ENCODE data around the gene CAPRIN2. TPM values are rescaled to one million over a fixed set of nuclear protein-coding genes. Genes with fewer than 3 reads are reported as not detected.

The CAPRIN2 gene
- polyA plus RNA-seq, 3 donors: 1.4 to 10.3 (median 2.0) TPM

GRCh38 chr12:30719060-30719459 lies 35.7 kb downstream of the CAPRIN2 start:
- Mint-ChIP-seq H3K27me3 (ENCODE audit: low read depth in 3 of 3) (no peaks in the 10 kb centered on the region), H3K4me1 (no peaks in the 10 kb centered on the region), H3K4me3 (no peak overlapping the region), H3K27ac (no peak overlapping the region), H3K9me3 (no peaks in the 10 kb centered on the region), H3K36me3 (peaks cover 47 to 54% of the 10 kb centered on the region in 2 donors)
- Histone ChIP-seq H3K9ac (ENCODE audit: insufficient read depth, low read length, poor library complexity, severe bottlenecking) (no peak overlapping the region), H3K27me3 (ENCODE audit: control insufficient read depth in 2 of 2, insufficient read depth in 2 of 2, low read length in 2 of 2) (no peaks in the 10 kb centered on the region), H3K9me3 (replicated peaks in 1 of 2; ENCODE audit: control insufficient read depth in 1 of 2, insufficient read depth in 1 of 2, low read length in 2 of 2) (no peaks in the 10 kb centered on the region), H3K36me3 (replicated peaks in 1 of 2; ENCODE audit: control insufficient read depth in 1 of 2, insufficient read depth in 2 of 2, low read length in 2 of 2) (peaks cover 10 to 69% of the 10 kb centered on the region in 2 donors), H4K20me1 (ENCODE audit: insufficient read depth, low read length) (no peaks in the 10 kb centered on the region), H3K27ac (ENCODE audit: low read depth in 1 of 2, low read length in 2 of 2) (no peak overlapping the region), H2AFZ (ENCODE audit: insufficient read depth, low read depth, low read length, poor library complexity, severe bottlenecking) (no peak overlapping the region), H3K4me2 (replicated peaks; ENCODE audit: extremely low read depth, low read length, poor library complexity, severe bottlenecking) (no peak overlapping the region), H3K4me1 (ENCODE audit: control insufficient read depth in 1 of 2, insufficient read depth in 2 of 2, low read length in 2 of 2) (no peaks in the 10 kb centered on the region), H3K4me3 (replicated peaks in 1 of 3; ENCODE audit: low read depth in 2 of 3, low read length in 3 of 3) (no peak overlapping the region), H3K79me2 (ENCODE audit: insufficient read depth, low read length) (no peaks in the 10 kb centered on the region)
- no peak for TF ChIP-seq CTCF (IDR thresholded peaks at IDR 0.05)
- intact Hi-C loops (cut with micrococcal nuclease): no loop called here
- DNase-seq: no peak
- WGBS (ENCODE audit: insufficient coverage): no CpG with 5 or more reads among the region's 1 CpG

- no peaks in the 10 kb centered on the region for H3K9me3 ChIP-seq (replicated peaks in 1 of 2; ENCODE audit: control insufficient read depth in 1 of 2, insufficient read depth in 1 of 2, low read length in 2 of 2)
- H2AFZ ChIP-seq (ENCODE audit: insufficient read depth, low read depth, low read length, poor library complexity, severe bottlenecking): no peak overlapping the region
- H3K27me3 Mint-ChIP-seq (ENCODE audit: low read depth in 3 of 3): no peaks in the 10 kb centered on the region
- no peaks in the 10 kb centered on the region for H3K4me1 ChIP-seq (ENCODE audit: control insufficient read depth in 1 of 2, insufficient read depth in 2 of 2, low read length in 2 of 2)
- 64% methylated on average over 2 of the region's 10 CpGs for WGBS (ENCODE audit: insufficient coverage)
- intact Hi-C loops (cut with micrococcal nuclease): no loop called here
- H3K9me3 Mint-ChIP-seq: peaks cover 0 to 6% (median 0%) of the 10 kb centered on the region in 7 donors
- H3K27me3 ChIP-seq (ENCODE audit: control insufficient read depth in 2 of 2, insufficient read depth in 2 of 2, low read length in 2 of 2): no peaks in the 10 kb centered on the region
- no peaks in the 10 kb centered on the region for H4K20me1 ChIP-seq (ENCODE audit: insufficient read depth, low read length)
- peaks cover 0 to 25% of the 10 kb centered on the region in 2 donors for H3K36me3 ChIP-seq (replicated peaks in 1 of 2; ENCODE audit: control insufficient read depth in 1 of 2, insufficient read depth in 2 of 2, low read length in 2 of 2)
- H3K4me1 Mint-ChIP-seq: peaks cover 8% of the 10 kb centered on the region
- DNase-seq: no peak
- TF ChIP-seq CTCF (IDR thresholded peaks at IDR 0.05): no peak
- H3K27ac Mint-ChIP-seq: no peak overlapping the region
- H3K4me2 ChIP-seq (replicated peaks; ENCODE audit: extremely low read depth, low read length, poor library complexity, severe bottlenecking): no peak overlapping the region
- H3K79me2 ChIP-seq (ENCODE audit: insufficient read depth, low read length): no peaks in the 10 kb centered on the region
- H3K36me3 Mint-ChIP-seq: peaks cover 13 to 14% of the 10 kb centered on the region in 2 donors
- H3K4me3 ChIP-seq (replicated peaks in 1 of 3; ENCODE audit: low read depth in 2 of 3, low read length in 3 of 3): no peak overlapping the region
- H3K4me3 Mint-ChIP-seq: no peak overlapping the region
- H3K27ac ChIP-seq (ENCODE audit: low read depth in 1 of 2, low read length in 2 of 2): no peak overlapping the region
- H3K9ac ChIP-seq (ENCODE audit: insufficient read depth, low read length, poor library complexity, severe bottlenecking): no peak overlapping the region
Measured at GRCh38 chr12:30707613-30708342, 47.0 kb downstream of the CAPRIN2 start.

All from CD14-positive monocyte (primary cell).